SK-N-MC (cell line): Measurements from ENCODE around the gene ELF4.

ENCODE experiments used
- EZH2 ChIP-seq: fragments of 200-600 bp; sonication (generic); IDR thresholded peaks from one replicate; pipeline ENCODE4 v1.6.1; 2017; ENCODE audit warnings: antibody characterized with exemption
- FOXP2 ChIP-seq: optimal IDR thresholded peaks from 2 replicates; pipeline ENCODE3; 2011; ENCODE audit warnings: mild to moderate bottlenecking, moderate library complexity; ENCODE audit not compliant: insufficient read depth; ENCODE audit errors: extremely low read length, control extremely low read depth
- POLR2AphosphoS5 ChIP-seq: IDR thresholded peaks from 2 replicates; pipeline ENCODE4 v1.6.1; 2012; ENCODE audit warnings: mild to moderate bottlenecking, low read depth, low read length, borderline replicate concordance

DNA sequence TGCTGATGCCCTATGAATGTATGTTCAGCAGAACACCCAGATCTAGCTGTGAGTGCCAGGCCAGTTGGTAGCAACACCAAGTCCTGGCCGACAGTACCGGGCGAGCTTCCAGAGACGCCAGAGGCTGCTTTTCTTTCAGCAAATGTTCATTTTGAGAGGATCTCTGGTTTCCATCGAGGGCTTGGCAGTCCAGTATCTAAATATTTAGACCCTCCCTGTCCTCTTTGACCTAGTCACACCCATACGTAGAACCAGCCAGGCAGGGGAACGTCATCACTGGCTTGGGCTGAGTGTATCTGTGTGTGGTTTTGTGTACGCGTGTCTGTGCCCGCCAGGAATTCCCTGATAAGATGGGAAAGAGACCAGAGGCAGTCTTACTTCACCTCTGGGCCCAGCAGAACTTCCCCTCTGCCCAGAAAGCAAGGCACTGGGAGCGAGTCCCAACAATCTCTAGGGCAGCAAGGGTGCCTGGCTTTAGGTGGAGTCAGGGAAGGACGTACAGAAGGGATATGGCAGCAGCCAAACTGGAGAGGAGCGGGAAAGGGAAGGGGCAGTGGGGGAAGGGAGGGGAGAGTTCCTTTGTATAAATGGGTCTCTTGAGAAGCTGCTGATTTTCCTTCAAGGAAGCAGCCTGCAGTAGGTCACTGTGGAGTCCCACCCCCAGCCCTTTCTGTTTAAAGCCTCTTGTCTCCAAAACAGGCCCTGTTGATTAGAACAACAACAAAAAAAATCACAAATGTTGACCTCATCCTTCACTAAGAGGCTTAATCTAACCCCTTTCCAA, 15.0 kb upstream of the ELF4 start:
- TF ChIP-seq EZH2 = no peak
- TF ChIP-seq POLR2AphosphoS5 = no peak
- no peak for TF ChIP-seq FOXP2
